K562 (cell line): Measurements from ENCODE around the gene HAPLN2.

ENCODE experiments used
- CBX2 ChIP-seq: fragments of 200-600 bp; sonication (generic); IDR thresholded peaks from one replicate; pipeline ENCODE4 v1.6.1; 2012; ENCODE audit warnings: mild to moderate bottlenecking, low read length, inconsistent platforms; ENCODE audit not compliant: insufficient read depth, poor library complexity, severe bottlenecking
- CREB1 ChIP-seq, 2 experiments: sonication (generic) in 1 of 2; formaldehyde crosslinking in 1 of 2; IDR thresholded peaks; 2 replicates each; pipeline versions ENCODE4 v1.6.1 to v1.8.0; 2012 to 2022; ENCODE audit warnings: inconsistent platforms in 1 of 2, mild to moderate bottlenecking in 1 of 2, missing genetic modification reagents in 1 of 2, moderate library complexity in 1 of 2
- E2F4 ChIP-seq: sonication (generic); formaldehyde crosslinking; IDR thresholded peaks from 2 replicates; pipeline ENCODE4 v1.8.0; 2022; ENCODE audit warnings: mild to moderate bottlenecking, low read depth, missing genetic modification reagents
- EHMT2 ChIP-seq: fragments of 450-650 bp; IDR thresholded peaks from 2 replicates; pipeline ENCODE4 v1.6.1; 2018; ENCODE audit warnings: antibody characterized with exemption
- MCM7 ChIP-seq, 2 experiments: fragments of 450-650 bp; IDR thresholded peaks; 2 replicates each; pipeline ENCODE4 v1.6.1; 2016 to 2018
- NFIC ChIP-seq: fragments of 450-650 bp; IDR thresholded peaks from 2 replicates; pipeline ENCODE4 v1.6.1; 2017; ENCODE audit warnings: mild to moderate bottlenecking, inconsistent platforms
- PREB ChIP-seq: sonication (generic); formaldehyde crosslinking; IDR thresholded peaks from 2 replicates; pipeline ENCODE4 v1.8.1; 2023; ENCODE audit warnings: mild to moderate bottlenecking, missing genetic modification reagents
- RNF2 ChIP-seq: sonication (generic); IDR thresholded peaks from 2 replicates; pipeline ENCODE4 v1.6.1; 2016
- TCF3 ChIP-seq: sonication (generic); formaldehyde crosslinking; IDR thresholded peaks from 2 replicates; pipeline ENCODE4 v1.4.0; 2020; ENCODE audit warnings: mild to moderate bottlenecking, missing genetic modification reagents
- TEAD1 ChIP-seq, 2 experiments: fragments of 450-650 bp in 1 of 2; sonication (generic) in 1 of 2; formaldehyde crosslinking; IDR thresholded peaks; 2 replicates each; pipeline versions ENCODE4 v1.4.0 to v1.8.0; 2020 to 2022; ENCODE audit warnings: mild to moderate bottlenecking in 2 of 2, missing genetic modification reagents in 1 of 2
- ZNF444 ChIP-seq: fragments of 250-450 bp; sonication (Bioruptor Pico); IDR thresholded peaks from 2 replicates; pipeline ENCODE4 v1.4.0; 2020; ENCODE audit warnings: mild to moderate bottlenecking, moderate library complexity
- ZNF561 ChIP-seq: fragments of 450-650 bp; formaldehyde crosslinking; conservative IDR thresholded peaks from 2 replicates; pipeline ENCODE4 v1.4.0; 2020; ENCODE audit warnings: mild to moderate bottlenecking, moderate library complexity
- ZNF609 ChIP-seq: sonication (generic); formaldehyde crosslinking; IDR thresholded peaks from 2 replicates; pipeline ENCODE4 v1.8.1; 2023; ENCODE audit warnings: missing genetic modification reagents, mild to moderate bottlenecking, borderline replicate concordance

GRCh38 chr1:156596426-156596825, 22.8 kb upstream of the HAPLN2 start:
- no peak for TF ChIP-seq EHMT2
- no peak for TF ChIP-seq ZNF609 (CRISPR knock-in tag)
- TF ChIP-seq MCM7 (IDR thresholded peaks at IDR 0.05): no peak
- TF ChIP-seq RNF2: no peak
- TF ChIP-seq E2F4 (CRISPR knock-in tag): no peak
- TF ChIP-seq CREB1 (IDR thresholded peaks at IDR 0.05): no peak
- no peak for TF ChIP-seq CREB1 (CRISPR knock-in tag; IDR thresholded peaks at IDR 0.05)
- no peak for TF ChIP-seq CBX2
- TF ChIP-seq ZNF561 (CRISPR knock-in tag): no peak
- TF ChIP-seq NFIC: no peak
- TF ChIP-seq ZNF444 (CRISPR knock-in tag): no peak
- TF ChIP-seq TCF3 (CRISPR knock-in tag): no peak
- TF ChIP-seq PREB (CRISPR knock-in tag): no peak
- no peak for TF ChIP-seq TEAD1 (CRISPR knock-in tag; IDR thresholded peaks at IDR 0.05)
